ENCODE data around the gene PCID2. TPM values are rescaled to one million over a fixed set of nuclear protein-coding genes. Genes with fewer than 3 reads are reported as not detected.

PCID2 gene
- total and polyA plus RNA-seq, 12 donors: 38.9 to 74.0 (median 47.3) TPM

DNA sequence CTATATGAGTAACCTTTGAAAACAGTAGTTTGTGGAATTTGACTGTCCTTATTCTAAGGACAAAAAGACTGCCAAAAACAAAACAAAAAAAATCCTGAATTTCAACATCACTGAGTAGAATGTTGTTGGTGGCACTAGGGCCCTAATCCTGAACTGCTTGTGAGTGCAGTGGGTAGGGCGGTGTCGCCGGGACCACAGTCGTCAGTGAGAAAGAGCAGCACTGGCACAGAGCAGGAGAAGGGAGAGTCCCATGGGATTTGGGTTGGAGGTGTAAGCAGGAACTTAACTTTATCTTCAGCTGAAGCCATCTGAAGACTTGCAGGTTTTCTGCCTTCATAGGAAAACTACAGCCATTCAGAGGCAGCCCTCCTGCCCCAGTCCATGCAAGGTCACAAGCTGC, 5.6 kb downstream of the PCID2 start:
- no peaks in the 10 kb centered on the region for H3K9me3 ChIP-seq
- no peak overlapping the region for H3K4me3 ChIP-seq
- DNase-seq: no peak
- H3K36me3 ChIP-seq: peaks cover 0 to 48% (median 20%) of the 10 kb centered on the region in 9 donors
- ATAC-seq: peak in 4 of 8 donors; percentile 21 to 58 (median 38)
- intact Hi-C loops (cut with DNase I): no loop called here
- TF ChIP-seq, protein P1, sequence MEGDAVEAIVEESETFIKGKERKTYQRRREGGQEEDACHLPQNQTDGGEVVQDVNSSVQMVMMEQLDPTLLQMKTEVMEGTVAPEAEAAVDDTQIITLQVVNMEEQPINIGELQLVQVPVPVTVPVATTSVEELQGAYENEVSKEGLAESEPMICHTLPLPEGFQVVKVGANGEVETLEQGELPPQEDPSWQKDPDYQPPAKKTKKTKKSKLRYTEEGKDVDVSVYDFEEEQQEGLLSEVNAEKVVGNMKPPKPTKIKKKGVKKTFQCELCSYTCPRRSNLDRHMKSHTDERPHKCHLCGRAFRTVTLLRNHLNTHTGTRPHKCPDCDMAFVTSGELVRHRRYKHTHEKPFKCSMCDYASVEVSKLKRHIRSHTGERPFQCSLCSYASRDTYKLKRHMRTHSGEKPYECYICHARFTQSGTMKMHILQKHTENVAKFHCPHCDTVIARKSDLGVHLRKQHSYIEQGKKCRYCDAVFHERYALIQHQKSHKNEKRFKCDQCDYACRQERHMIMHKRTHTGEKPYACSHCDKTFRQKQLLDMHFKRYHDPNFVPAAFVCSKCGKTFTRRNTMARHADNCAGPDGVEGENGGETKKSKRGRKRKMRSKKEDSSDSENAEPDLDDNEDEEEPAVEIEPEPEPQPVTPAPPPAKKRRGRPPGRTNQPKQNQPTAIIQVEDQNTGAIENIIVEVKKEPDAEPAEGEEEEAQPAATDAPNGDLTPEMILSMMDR (IDR thresholded peaks at IDR 0.05): no peak
- no peaks in the 10 kb centered on the region for H3K27me3 ChIP-seq
- H3K4me1 ChIP-seq: peaks cover 8 to 71% (median 59%) of the 10 kb centered on the region in 9 donors
- H3K27ac ChIP-seq: peak overlapping the region in 9 of 10 donors; percentile 33 to 88 (median 75)
- 52 to 63% methylated on average over 4 of the region's 4 CpGs for WGBS, 2 donors

DNA sequence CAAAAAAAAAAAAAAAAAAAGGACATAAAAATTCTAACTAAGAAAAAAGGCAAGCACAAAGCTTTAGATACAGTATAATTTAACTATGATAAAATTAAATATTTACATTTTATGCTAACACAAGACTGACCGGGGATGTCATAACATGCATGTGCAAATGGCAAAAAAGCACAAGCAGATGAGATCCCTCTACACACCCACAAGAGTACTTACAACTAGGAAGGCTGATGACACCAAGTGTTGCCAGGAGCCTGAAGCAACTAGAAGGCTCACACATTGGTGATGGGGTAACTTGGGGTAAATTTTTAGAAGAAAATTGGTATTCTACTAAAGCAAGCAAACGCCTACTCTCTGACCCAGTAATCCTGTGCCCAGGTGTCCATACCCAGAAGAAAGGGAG, 6.7 kb downstream of the PCID2 start:
- Histone ChIP-seq H3K4me1 (peaks cover 8 to 69% (median 51%) of the 10 kb centered on the region in 9 donors), H3K27me3 (no peaks in the 10 kb centered on the region), H3K36me3 (peaks cover 0 to 59% (median 31%) of the 10 kb centered on the region in 9 donors), H3K27ac (peak overlapping the region in 1 of 10 donors; percentile 73), H3K4me3 (no peak overlapping the region), H3K9me3 (no peaks in the 10 kb centered on the region)
- ATAC-seq (no peak), DNase-seq (no peak)
- WGBS, 2 donors: 94 to 96% methylated on average over 2 of the region's 2 CpGs
- TF ChIP-seq, protein P1 (IDR thresholded peaks at IDR 0.05): no peak
- intact Hi-C loops (cut with DNase I): no loop called here

DNA sequence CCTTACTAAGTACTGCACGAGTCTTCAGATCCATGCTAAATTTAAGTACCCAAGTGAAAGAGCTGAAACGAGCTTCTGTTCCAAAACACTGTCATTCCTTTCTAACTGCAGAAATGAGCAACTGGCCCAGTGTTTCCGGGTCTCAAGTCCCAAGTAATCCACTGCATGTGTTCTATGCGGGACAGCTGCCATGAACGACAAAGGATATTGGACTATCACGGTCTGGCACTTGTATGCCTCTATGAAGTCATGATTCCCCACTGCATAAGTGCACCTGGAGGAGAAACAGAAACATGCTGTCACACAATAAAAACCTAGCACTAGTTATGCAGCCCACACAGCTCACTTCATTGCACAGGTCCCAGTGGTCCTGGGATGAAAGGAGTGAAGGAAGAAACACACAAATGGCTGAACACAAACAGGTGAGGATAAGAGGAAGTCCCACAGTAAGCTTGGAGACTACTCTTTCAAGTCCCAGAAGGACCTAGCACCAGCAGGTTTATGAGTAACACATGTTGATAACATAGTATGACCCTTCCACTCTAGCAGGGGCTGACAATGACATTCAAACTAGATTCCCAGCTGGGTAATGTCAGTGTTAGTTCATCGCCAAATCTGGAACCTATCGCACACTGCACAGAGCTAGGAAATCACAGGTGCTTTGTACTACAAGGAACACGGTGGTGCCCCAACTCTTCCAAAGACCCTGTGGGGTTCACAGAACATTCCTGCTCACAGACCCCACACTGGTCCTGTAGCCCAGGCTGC, 11.3 kb downstream of the PCID2 start:
- Histone ChIP-seq H3K4me1 (peaks cover 0 to 28% (median 9%) of the 10 kb centered on the region in 9 donors), H3K9me3 (no peaks in the 10 kb centered on the region), H3K27me3 (no peaks in the 10 kb centered on the region), H3K27ac (peak overlapping the region in 7 of 10 donors; percentile 5 to 47 (median 25)), H3K4me3 (no peak overlapping the region), H3K36me3 (peaks cover 0 to 83% (median 70%) of the 10 kb centered on the region in 9 donors)
- ATAC-seq (peak; percentile 25 to 82 (median 62)), DNase-seq (no peak)
- intact Hi-C loops (cut with DNase I): no loop called here
- TF ChIP-seq, protein P1 (IDR thresholded peaks at IDR 0.05): no peak
- 54 to 64% methylated on average over 9 of the region's 9 CpGs for WGBS, 2 donors

DNA sequence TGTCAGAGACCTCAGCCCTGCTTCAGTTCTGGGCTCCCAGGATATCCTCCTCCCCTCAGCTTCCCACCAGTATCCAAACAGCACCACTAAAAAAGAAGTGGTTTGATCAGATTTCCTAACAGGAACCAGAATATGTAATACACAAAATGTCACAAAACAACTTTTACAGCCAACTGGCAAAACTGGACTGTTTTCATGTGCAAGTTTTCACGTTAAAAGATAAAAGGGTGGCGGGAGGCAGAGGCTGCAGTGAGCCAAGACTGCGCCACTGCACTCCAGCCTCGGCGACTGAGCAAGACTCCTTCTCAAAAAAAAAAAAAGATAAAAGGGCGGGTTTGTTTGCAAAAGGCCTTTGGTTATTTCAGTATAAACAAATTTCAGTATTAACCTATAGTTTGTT, 13.1 kb downstream of the PCID2 start:
- WGBS, 2 donors: 71 to 79% methylated on average over 6 of the region's 6 CpGs
- Histone ChIP-seq H3K27ac (no peak overlapping the region), H3K4me1 (peaks cover 0 to 24% (median 5%) of the 10 kb centered on the region in 9 donors), H3K4me3 (no peak overlapping the region), H3K9me3 (no peaks in the 10 kb centered on the region), H3K27me3 (no peaks in the 10 kb centered on the region), H3K36me3 (peaks cover 0 to 100% (median 76%) of the 10 kb centered on the region in 9 donors)
- DNase-seq (no peak), ATAC-seq (no peak)
- intact Hi-C loops (cut with DNase I): no loop called here
- TF ChIP-seq, protein P1 (IDR thresholded peaks at IDR 0.05): no peak

All from heart right ventricle (tissue), 16 donors.